ENCODE data around the gene FAAP100.

FAAP100 gene

DNA sequence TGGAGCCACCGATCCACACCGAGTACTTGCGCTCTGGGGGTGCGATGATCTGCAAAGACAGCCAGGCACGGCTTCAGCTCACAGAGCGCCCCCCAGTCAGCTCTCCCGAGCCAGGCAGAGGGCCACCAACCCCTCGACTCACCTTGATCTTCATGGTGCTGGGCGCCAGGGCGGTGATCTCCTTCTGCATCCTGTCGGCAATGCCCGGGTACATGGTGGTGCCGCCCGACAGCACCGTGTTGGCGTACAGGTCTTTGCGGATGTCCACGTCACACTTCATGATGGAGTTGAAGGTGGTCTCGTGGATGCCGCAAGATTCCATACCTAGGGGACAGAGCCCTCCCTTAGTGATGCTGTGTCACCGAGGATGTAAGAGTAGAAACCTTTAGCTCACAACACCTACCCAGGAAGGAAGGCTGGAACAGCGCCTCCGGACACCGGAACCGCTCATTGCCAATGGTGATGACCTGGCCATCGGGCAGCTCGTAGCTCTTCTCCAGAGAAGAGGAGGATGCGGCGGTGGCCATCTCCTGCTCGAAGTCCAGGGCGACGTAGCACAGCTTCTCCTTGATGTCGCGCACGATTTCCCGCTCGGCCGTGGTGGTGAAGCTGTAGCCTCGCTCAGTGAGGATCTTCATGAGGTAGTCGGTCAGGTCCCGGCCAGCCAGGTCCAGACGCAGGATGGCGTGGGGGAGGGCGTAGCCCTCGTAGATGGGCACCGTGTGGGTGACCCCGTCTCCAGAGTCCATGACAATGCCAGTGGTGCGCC is 41.2 kb downstream of the FAAP100 start:
- peak; percentile 67 for DNase-seq

DNA sequence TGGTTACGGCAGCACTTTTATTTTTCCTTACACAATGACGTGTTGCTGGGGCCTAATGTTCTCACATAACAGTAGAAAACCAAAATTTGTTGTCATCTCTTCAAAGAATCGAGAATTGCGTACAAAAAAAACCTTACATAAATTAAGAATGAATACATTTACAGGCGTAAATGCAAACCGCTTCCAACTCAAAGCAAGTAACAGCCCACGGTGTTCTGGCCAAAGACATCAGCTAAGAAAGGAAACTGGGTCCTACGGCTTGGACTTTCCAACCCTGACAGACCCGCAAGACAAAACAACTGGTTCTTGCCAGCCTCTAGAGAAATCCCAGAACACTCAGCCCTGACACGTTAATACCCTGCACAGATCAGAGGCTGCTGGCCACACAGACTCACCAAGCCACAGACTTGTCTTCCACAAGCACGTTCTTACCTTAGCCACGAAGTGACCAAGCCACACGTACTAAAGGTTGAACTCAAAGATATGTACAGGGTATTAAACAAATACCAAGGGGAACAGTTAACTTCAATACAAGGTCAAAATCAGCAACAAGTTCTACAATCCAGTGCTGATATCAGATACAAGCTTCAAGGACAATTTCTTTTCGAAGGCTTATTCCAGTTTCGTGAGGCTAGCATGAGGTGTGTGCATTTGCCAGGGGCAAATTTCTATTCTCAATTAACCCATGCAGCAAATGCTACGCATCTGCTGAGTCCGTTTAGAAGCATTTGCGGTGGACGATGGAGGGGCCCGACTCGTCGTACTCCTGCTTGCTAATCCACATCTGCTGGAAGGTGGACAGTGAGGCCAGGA is 42.0 kb downstream of the FAAP100 start:
- DNase-seq, result no peak

GRCh38 chr17:81509207-81509971 is 42.8 kb downstream of the FAAP100 start:
- peak; percentile 37 for DNase-seq

- no peak for DNase-seq
Observed at GRCh38 chr17:81508639-81509206, 43.4 kb downstream of the FAAP100 start.

GRCh38 chr17:81503619-81504018 is 48.5 kb downstream of the FAAP100 start:
- no peak for DNase-seq

- no peak for DNase-seq
Observed at GRCh38 chr17:81502471-81503017, 49.6 kb downstream of the FAAP100 start.

DNA sequence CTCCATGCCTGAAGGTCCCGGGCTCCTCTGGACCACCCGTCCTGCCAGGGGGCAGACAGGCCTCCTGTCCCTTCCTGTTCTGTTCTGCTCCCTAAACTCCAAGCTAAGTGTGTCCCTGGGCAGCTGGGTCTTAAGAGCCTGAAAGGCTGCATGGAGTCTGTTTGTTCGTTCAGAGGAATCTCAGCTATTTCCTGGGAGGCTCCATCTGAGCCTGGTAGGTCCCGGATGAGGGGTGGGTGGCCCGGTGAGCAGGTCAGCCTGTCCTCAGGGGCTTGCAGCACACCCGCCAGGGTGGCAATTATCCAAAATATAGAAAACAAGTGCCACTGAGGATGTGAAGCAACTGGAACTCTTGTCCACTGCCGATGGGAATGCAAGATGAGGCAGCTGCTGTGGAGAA is 52.1 kb downstream of the FAAP100 start:
- DNase-seq, result no peak

- no peak for DNase-seq
Observed at GRCh38 chr17:81499601-81499970, 52.6 kb downstream of the FAAP100 start.

- DNase-seq, result no peak
Observed at GRCh38 chr17:81498953-81499600, 53.1 kb downstream of the FAAP100 start.

DNA sequence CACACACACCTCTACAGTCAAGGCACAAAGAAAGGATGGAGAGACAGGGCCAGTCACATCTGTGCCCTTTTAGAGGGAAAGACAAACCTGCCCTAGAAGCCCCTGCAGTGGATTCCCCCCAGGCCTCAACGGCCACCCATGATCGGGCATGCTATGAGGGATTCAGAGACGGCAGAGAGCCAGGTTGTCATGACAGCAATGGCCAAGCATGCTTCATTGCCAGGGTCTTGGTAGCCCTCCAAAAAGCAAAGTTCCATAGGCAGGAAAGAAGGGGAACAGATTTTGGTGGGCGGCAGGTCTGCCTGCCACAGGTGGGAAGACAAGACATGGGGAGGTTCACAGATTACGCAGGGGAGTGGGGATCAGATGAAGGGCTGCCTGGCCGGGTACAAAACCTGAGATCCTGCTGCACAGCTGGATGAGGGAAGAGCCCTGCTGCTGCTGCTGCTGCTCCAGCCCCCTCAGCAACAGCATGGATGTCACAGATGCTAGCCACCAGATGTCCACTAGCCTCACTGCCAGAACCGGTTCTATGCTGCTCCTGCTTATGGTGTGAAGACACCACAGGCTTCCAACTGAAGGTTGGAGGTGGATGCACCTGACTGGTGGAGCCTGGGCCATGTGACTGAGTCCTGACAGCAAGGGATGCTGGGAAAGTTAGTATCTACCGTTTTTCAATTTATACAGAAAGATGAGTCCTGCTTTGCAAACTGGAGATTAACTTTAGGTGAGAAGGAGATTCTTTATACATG is 57.4 kb downstream of the FAAP100 start:
- DNase-seq, result no peak

GRCh38 chr17:81493198-81494038 is 58.7 kb downstream of the FAAP100 start:
- DNase-seq, result no peak

DNA sequence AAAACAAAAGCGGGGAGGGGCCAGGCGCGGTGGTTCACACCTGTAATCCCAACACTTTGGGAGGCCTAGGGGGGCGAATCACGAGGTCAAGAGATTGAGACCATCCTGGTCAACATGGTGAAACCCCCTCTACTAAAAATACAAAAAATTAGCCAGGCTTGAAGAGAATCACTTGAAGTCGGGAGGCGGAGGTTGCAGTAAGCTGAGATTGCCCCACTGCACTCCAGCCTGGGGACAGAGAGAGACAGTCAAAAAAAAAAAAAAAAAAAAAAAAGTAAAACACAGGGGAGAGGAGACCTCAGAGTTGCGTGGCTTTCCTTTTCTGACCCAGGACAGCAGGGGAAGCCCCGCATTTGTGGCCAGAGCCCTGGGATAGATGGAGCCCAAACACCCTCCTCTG is 59.4 kb downstream of the FAAP100 start:
- DNase-seq, result no peak

GRCh38 chr17:81492202-81492601 is 60.0 kb downstream of the FAAP100 start:
- DNase-seq, result no peak

DNA sequence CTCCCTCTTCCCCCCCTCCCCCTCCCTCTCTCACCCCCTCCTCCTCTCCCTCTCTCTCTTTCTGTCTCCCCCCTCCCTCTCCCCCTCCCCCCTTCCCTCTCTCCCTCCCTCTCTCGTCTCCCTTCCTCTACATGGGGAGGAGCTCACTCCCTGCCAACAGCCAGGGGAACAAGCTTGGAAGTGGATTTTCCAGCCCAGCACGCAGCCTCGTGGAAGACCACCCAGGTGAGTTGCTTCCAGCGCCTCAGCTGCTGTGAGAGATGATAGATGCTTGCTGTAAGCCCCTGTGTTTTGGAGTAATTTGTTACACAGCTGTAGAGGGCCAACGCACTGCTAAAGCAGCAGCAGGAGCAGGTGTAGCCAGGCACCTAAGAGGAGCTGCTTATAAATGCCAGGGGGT is 60.4 kb downstream of the FAAP100 start:
- DNase-seq, result no peak

DNA sequence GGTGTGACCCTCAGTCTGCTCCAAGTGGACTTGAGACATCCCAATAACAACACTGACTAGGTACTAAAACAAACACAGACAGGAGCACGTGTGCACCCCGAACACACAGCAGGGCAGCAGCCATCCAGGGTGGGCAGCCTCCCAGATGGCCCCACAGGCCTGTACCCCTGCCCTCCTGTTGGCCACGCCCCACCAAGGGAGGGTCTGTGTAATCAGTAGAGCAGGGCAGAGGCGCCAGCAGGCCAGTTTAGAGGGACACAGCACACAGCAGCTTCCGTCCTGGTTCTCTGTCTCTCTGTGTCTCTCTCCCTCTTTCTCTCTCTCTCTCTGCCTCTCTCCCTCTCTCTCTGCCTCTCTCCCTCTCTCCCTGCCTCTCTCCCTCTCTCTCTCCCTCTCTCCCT is 61.0 kb downstream of the FAAP100 start:
- DNase-seq, result no peak

DNA sequence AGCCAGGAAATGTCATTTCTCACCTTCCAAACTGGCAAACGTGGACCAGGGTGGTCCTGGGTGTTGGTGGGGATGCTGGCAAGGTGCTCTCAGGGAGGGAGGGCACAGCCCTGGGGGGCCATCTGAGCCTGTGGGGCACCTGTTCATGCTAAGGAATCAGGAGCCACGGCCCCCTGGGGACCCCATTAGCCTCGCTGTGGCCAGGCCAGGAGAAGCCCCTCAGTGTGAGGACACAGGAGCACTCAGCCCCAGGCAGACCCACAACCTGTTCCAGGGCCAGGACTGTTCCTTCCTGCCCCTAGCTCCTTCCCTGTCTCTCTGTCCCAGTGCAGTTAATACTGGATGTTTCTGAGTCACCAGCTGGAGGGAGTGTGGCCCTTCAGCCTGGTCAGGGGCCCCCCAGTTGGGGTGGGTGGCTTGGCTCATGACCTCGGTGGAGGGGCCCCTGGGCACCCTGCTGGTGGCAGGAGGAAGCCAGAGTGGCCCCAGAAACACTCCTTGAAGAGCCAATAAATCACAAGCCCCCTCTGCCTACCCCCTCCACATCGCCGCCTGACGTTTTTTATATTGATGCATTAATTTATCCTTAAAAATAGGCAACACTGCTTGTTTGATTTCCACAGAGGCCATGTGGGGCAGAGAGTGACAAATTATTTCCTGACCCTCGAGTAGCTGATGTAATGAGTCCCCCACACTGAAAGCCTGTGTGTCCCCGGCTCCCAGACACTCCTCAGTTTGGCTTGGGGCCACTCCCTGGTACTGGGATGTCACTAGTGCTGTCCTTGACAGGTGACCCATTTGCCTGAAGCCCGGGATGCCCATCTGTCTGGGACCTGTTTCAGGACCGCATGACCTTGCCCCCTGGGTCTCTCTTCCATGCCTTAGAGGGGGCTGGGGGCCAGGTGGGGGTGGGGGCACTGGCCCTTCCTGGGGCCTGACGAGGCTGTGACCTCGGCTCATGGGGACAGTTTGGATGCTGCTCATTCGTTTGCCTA is 61.9 kb downstream of the FAAP100 start:
- no peak for DNase-seq
